Coronary artery (tissue), 2 donors: ENCODE data around the gene SELENON.

ENCODE experiments used
- DNase-seq: peaks from one replicate; pipeline ENCODE4 v3.0.0-alpha.2; 2017; ENCODE audit warnings: low spot score
- H3K27ac ChIP-seq, 2 donors: fragments of 200-600 bp; sonication (generic); one replicate each; pipeline ENCODE4 v1.5.1; 2016 to 2019
- H3K4me3 ChIP-seq: fragments of 200-600 bp; sonication (generic); 2 replicates; pipeline ENCODE4 v1.5.1; 2016; ENCODE audit warnings: mild to moderate bottlenecking, moderate library complexity
- CTCF ChIP-seq: fragments of 200-600 bp; sonication (generic); IDR thresholded peaks from one replicate; pipeline ENCODE4 v1.5.1; 2019; ENCODE audit warnings: antibody characterized with exemption

Gene SELENON

GRCh38 chr1:25785333-25786067 is 14.5 kb upstream of the SELENON start:
- no peak overlapping the region for H3K27ac ChIP-seq
- TF ChIP-seq CTCF: no peak
- no peak for DNase-seq
- H3K4me3 ChIP-seq: no peak overlapping the region

GRCh38 chr1:25786887-25787759 is 12.9 kb upstream of the SELENON start:
- H3K4me3 ChIP-seq: no peak overlapping the region
- DNase-seq: no peak
- no peak for TF ChIP-seq CTCF
- peak overlapping the region in 1 of 2 donors; percentile 21 for H3K27ac ChIP-seq

- no peak for DNase-seq
- TF ChIP-seq CTCF: no peak
- H3K27ac ChIP-seq: no peak overlapping the region
- no peak overlapping the region for H3K4me3 ChIP-seq
These were observed 12.2 kb upstream of the SELENON start for GRCh38 chr1:25787760-25788166.

- no peak for DNase-seq
- Histone ChIP-seq H3K4me3 (no peak overlapping the region), H3K27ac (no peak overlapping the region)
These were observed 9.5 kb upstream of the SELENON start for GRCh38 chr1:25790472-25790871.

GRCh38 chr1:25792115-25792514 is 7.9 kb upstream of the SELENON start:
- Histone ChIP-seq H3K27ac (no peak overlapping the region), H3K4me3 (no peak overlapping the region)
- TF ChIP-seq CTCF: no peak
- DNase-seq: no peak

More at GRCh38 chr1:25790472-25790871, 9.5 kb upstream of the SELENON start:
- TF ChIP-seq CTCF: no peak

- Histone ChIP-seq H3K27ac (peak overlapping the region in 1 of 2 donors; percentile 10), H3K4me3 (no peak overlapping the region)
- DNase-seq: no peak
- TF ChIP-seq CTCF: no peak
These were observed 6.3 kb upstream of the SELENON start for GRCh38 chr1:25793585-25794170.
